Naive B cell (primary cell): ENCODE results near the gene ITSN2. TPM values are rescaled to one million over a fixed set of nuclear protein-coding genes. Genes with fewer than 3 reads are reported as not detected.

Experiments
- ATAC-seq, 2 donors: fragments of 150-1000 bp; cut with Tn5 transposase; 2 replicates each; pipeline ENCODE4 v1.10.0; 2021; ENCODE audit warnings: low read depth in 2 of 2, mild to moderate bottlenecking in 2 of 2, moderate library complexity in 2 of 2
- DNase-seq: peaks from one replicate; pipeline ENCODE4 v3.0.0; 2022
- H3K27ac Mint-ChIP-seq, 6 donors: one replicate each; pipeline ENCODE4 v1.8.0; 2020 to 2022; ENCODE audit warnings: mild to moderate bottlenecking in 6 of 6, mixed read lengths in 6 of 6, moderate library complexity in 5 of 6, inconsistent platforms in 2 of 6
- H3K27me3 Mint-ChIP-seq, 3 donors: one replicate each; pipeline ENCODE4 v1.8.0; 2021 to 2022; ENCODE audit warnings: mixed read lengths in 3 of 3, mild to moderate bottlenecking in 1 of 3
- H3K36me3 Mint-ChIP-seq, 2 donors: one replicate each; pipeline ENCODE4 v1.8.0; 2020 to 2022; ENCODE audit warnings: mixed read lengths in 2 of 2, inconsistent platforms in 1 of 2, mild to moderate bottlenecking in 1 of 2
- H3K4me1 Mint-ChIP-seq, 3 donors: one replicate each; pipeline ENCODE4 v1.8.0; 2020 to 2022; ENCODE audit warnings: mixed read lengths in 3 of 3, inconsistent platforms in 1 of 3, mild to moderate bottlenecking in 1 of 3, moderate library complexity in 1 of 3
- H3K4me3 Mint-ChIP-seq, 8 donors: one replicate each; pipeline ENCODE4 v1.8.0; 2020 to 2022; ENCODE audit warnings: mild to moderate bottlenecking in 8 of 8, mixed read lengths in 8 of 8, moderate library complexity in 8 of 8, inconsistent platforms in 2 of 8
- H3K9me3 Mint-ChIP-seq, 7 donors: one replicate each; pipeline ENCODE4 v1.8.0; 2020 to 2022; ENCODE audit warnings: mixed read lengths in 7 of 7, mild to moderate bottlenecking in 5 of 7, inconsistent platforms in 2 of 7, moderate library complexity in 1 of 7
- polyA plus RNA-seq, 6 donors: library from polyadenylated mRNA; unstranded; fragments of 300-500 nt; fragmentation: Illumina TruSeq; gene quantifications; one replicate each; pipeline ENCODE4 v1.2.3, GENCODE V29; 2021; ENCODE audit warnings: low read depth in 6 of 6

Gene ITSN2
- polyA plus RNA-seq, 6 donors from 2014 or later, result 57.8 to 163 (median 113) TPM

DNA sequence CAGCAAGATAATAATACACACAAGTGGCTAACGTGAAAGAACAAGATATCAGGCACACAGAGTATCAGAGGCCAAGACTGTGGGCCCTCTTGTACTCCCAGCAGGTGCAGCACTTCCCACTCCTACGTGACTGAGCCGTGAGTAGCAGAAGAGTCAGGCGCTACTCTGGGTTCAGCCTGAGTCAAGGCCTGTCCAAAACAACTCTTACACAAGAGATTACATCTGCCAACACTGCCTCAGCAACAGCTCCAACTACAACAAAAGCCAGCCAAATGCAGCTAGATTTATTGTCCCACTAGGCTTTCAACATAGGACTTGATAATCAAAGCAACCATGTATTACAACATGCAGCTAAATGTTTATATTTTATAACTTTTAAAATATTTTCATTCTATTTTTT lies 56.2 kb downstream of the ITSN2 start:
- Mint-ChIP-seq H3K4me3 (no peak overlapping the region), H3K9me3 (no peaks in the 10 kb centered on the region), H3K36me3 (peaks cover 26 to 27% of the 10 kb centered on the region in 2 donors), H3K27ac (no peak overlapping the region), H3K4me1 (peaks cover 0 to 5% (median 0%) of the 10 kb centered on the region in 3 donors), H3K27me3 (no peaks in the 10 kb centered on the region)
- no peak for ATAC-seq
- no peak for DNase-seq

DNA sequence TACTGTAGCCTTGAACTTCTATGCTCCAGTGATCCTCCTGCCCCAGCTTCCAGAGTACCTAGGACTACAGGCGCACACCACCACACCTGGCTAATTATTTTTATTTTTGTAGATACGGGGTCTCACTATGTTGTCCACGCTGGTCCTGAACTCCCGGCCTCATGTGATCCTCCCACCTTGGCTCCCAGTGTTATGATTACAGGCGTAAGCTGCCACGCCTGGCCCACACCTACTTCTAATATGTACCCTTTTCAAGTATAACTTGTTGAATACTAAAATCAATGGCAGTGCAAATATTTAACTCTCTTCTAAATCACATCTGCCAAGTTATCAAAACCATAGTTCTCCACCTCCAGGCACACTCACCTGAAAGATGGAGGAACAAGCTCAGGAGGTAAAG lies 58.7 kb downstream of the ITSN2 start:
- no peaks in the 10 kb centered on the region for H3K27me3 Mint-ChIP-seq
- H3K4me3 Mint-ChIP-seq, result no peak overlapping the region
- ATAC-seq, result no peak
- peaks cover 24 to 37% of the 10 kb centered on the region in 2 donors for H3K36me3 Mint-ChIP-seq
- H3K4me1 Mint-ChIP-seq, result peaks cover 0 to 5% (median 3%) of the 10 kb centered on the region in 3 donors
- no peaks in the 10 kb centered on the region for H3K9me3 Mint-ChIP-seq
- DNase-seq, result no peak
- H3K27ac Mint-ChIP-seq, result peak overlapping the region in 1 of 6 donors; percentile 18

DNA sequence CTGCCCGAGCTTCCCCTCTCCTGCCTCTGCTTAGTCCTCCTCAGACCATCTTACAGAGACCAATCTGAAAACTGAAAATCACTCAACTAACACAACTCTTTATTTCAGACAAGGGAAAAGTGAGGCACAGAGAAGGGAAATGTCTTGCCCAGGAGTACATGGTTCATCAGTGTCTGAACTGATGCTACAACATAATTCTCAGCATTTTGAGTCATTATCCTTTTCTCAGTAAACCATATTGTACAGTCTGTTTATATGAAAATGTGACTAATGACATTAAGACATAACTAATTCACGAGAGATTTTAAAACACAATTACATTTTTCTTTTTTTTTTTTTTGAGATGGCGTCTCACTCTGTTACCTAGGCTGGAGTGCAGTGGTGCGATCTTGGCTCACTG lies 62.7 kb downstream of the ITSN2 start:
- DNase-seq (no peak), ATAC-seq (no peak)
- Mint-ChIP-seq H3K36me3 (peaks cover 24 to 37% of the 10 kb centered on the region in 2 donors), H3K4me3 (no peak overlapping the region), H3K4me1 (peaks cover 0 to 5% (median 3%) of the 10 kb centered on the region in 3 donors), H3K9me3 (no peaks in the 10 kb centered on the region), H3K27me3 (no peaks in the 10 kb centered on the region), H3K27ac (peak overlapping the region in 1 of 6 donors; percentile 20)

DNA sequence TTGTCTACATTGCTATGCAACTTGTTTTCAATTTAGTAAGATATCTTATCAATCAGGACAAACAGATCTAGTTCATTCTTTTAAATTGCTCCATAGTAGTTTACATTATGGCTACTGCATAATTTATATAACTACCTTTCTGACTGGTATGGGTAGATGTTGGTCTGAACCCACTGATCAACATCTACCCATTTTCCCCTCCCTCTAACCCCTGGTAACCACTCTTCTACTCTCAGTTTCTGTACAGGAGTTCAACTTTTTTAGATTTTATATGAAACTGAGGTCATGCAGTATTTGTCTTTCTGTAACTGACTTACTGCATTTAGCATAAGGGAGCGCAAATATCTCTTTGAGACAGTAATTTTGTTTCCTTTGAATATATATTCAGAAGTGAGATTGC lies 73.2 kb downstream of the ITSN2 start:
- Mint-ChIP-seq H3K36me3 (peaks cover 0 to 16% of the 10 kb centered on the region in 2 donors), H3K4me1 (peaks cover 0 to 6% (median 0%) of the 10 kb centered on the region in 3 donors), H3K27me3 (no peaks in the 10 kb centered on the region), H3K4me3 (no peak overlapping the region), H3K27ac (peak overlapping the region in 1 of 6 donors; percentile 69), H3K9me3 (no peaks in the 10 kb centered on the region)
- DNase-seq, result no peak
- ATAC-seq, result no peak

DNA sequence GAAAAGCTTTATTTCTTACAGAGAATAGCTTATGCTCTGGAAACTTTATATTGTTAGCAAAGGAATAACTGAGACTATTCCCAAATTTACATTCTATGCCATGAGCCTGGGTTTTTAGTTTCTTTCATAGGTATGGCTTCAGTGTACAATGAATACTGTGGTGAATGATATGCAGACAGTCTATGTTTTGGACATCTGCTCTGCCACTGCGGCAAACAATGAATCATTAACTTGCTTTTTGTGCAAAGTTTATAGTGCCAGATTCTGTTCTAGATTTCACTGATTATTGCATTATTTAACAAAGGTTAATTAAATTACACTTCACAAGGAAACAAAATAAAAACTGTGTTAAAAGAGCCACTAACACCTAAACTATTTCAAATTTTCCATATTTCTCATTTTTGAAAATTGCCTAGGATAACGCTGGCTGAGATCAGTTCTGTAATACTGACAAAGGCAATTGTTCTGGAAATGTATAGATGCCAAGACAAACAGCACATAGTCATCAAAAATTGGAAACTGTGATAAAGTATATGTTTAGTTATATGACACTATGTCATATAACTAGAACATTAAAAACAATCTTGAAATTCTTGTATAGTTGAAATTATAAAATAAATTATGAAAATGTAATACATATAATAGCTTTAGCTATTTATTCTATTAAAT lies 74.7 kb downstream of the ITSN2 start:
- no peak overlapping the region for H3K27ac Mint-ChIP-seq
- DNase-seq (no peak), ATAC-seq (no peak)
- H3K27me3 Mint-ChIP-seq, result no peaks in the 10 kb centered on the region
- H3K36me3 Mint-ChIP-seq, result peaks cover 0 to 16% of the 10 kb centered on the region in 2 donors
- H3K4me3 Mint-ChIP-seq, result no peak overlapping the region
- no peaks in the 10 kb centered on the region for H3K9me3 Mint-ChIP-seq
- peaks cover 0 to 6% (median 0%) of the 10 kb centered on the region in 3 donors for H3K4me1 Mint-ChIP-seq

DNA sequence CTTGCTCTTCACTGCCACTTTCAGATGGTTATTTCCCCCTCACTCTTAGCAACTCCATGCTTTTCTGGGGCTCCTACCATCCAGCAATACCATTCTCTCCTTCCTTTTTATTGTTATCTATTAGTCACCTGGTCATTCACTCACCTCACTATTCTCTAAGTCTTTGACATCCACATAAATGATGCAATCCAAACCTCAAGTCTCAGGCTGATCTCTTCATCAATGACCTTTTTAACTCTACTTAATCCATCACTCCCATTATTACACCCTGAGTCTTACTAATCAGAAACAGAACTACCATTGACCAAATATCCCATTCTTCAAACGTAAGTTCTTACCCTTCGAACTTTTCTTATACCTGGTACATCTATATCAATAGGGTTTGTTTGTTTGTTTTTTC lies 79.7 kb downstream of the ITSN2 start:
- H3K9me3 Mint-ChIP-seq, result no peaks in the 10 kb centered on the region
- no peak overlapping the region for H3K27ac Mint-ChIP-seq
- ATAC-seq (no peak), DNase-seq (no peak)
- H3K36me3 Mint-ChIP-seq, result peaks cover 0 to 12% of the 10 kb centered on the region in 2 donors
- no peaks in the 10 kb centered on the region for H3K27me3 Mint-ChIP-seq
- H3K4me1 Mint-ChIP-seq, result peaks cover 3 to 7% (median 6%) of the 10 kb centered on the region in 3 donors
- H3K4me3 Mint-ChIP-seq, result no peak overlapping the region

DNA sequence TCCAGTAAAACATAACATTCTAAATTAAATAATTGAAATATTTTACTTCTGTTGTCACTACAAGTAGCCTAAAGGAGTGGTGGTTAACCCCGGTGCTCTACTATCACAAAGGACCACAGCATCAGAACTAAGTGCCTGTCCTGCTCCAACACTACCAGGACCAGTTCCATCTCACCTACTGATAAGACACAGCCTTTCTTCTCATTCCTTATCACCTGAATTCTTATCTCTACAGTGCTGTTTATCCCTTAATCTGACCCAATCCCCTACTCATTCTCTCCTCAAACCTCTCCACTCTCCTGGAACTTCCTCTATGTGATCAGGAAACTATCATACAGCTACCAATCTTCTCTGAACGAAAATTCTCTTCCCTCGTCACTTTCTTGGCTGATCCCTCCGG lies 80.2 kb downstream of the ITSN2 start:
- Mint-ChIP-seq H3K27ac (no peak overlapping the region), H3K4me1 (peaks cover 3 to 7% (median 6%) of the 10 kb centered on the region in 3 donors), H3K27me3 (no peaks in the 10 kb centered on the region), H3K4me3 (no peak overlapping the region), H3K36me3 (peaks cover 0 to 8% of the 10 kb centered on the region in 2 donors), H3K9me3 (no peaks in the 10 kb centered on the region)
- no peak for ATAC-seq
- no peak for DNase-seq

DNA sequence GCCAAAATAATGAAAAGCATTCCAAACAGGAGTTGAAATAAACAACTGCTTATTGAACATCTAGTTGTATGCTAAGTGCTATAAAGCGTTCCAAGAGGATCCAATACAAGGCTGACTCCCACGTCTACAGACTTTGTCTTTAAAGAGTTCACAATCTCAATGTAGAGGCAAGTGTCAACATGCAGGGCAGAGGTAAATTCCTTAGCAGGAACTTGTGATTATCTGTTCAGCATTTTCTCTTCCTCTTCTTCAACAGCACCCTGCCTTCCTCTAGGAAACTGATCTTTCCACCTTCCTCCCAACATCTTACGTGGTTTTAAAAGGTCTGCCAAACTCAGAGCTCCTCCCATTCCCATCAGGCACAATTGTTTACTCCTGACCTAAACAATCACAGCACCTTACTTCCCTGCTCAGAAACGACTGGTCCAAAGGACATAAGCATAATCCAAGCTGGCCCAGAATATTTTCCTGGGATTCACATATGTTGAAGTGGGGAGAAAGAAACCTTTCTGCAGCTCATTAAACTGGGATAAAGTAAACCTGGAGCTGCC lies 83.9 kb downstream of the ITSN2 start:
- Mint-ChIP-seq H3K9me3 (no peaks in the 10 kb centered on the region), H3K27ac (peak overlapping the region in 5 of 6 donors; percentile 5 to 66 (median 26)), H3K4me1 (peaks cover 3 to 7% (median 6%) of the 10 kb centered on the region in 3 donors), H3K36me3 (peaks cover 11 to 14% of the 10 kb centered on the region in 2 donors), H3K27me3 (no peaks in the 10 kb centered on the region), H3K4me3 (no peak overlapping the region)
- no peak for DNase-seq
- no peak for ATAC-seq

DNA sequence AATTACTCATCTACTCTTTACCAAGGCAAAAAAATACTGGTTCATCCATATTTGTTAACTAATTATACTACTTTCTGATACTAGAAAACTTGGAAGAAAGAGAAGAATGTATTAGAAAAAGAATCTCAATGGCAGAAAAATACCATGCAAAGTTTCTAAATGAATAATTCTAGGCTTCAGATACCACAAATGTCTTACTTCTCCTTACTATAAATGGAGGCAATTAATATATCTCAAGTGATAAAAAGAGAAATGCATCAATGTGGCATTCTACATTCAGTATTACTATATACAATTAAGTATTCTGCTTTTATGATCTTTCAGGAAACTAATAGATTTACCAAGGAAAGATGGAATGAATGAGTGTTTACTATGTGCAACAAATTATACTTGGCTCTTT lies 85.5 kb downstream of the ITSN2 start:
- peaks cover 23 to 24% of the 10 kb centered on the region in 2 donors for H3K36me3 Mint-ChIP-seq
- H3K9me3 Mint-ChIP-seq, result no peaks in the 10 kb centered on the region
- DNase-seq (no peak), ATAC-seq (no peak)
- H3K4me1 Mint-ChIP-seq, result peaks cover 3 to 7% (median 6%) of the 10 kb centered on the region in 3 donors
- H3K4me3 Mint-ChIP-seq, result no peak overlapping the region
- no peaks in the 10 kb centered on the region for H3K27me3 Mint-ChIP-seq
- peak overlapping the region in 2 of 6 donors; percentile 36 to 39 for H3K27ac Mint-ChIP-seq

DNA sequence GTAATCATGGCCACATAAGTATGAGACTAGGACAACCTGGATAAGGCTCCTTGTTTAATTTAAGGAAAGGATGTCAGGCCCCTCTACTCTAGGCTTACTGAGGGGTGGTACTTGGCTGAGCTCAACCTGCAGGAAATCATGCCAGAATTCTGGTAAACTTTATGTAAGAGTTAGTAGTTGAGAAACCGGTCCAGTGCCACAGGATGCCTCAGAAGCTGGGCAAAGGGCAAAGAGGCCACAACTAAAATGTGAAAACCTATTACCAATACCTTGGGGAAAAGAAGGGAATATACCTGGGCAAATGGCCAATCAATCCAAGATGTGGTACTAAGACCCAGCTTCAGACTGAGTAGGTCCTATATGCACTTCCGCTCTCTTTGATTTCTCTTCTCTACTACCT lies 86.7 kb downstream of the ITSN2 start:
- Mint-ChIP-seq H3K27me3 (no peaks in the 10 kb centered on the region), H3K4me1 (peaks cover 6 to 8% (median 7%) of the 10 kb centered on the region in 3 donors), H3K9me3 (no peaks in the 10 kb centered on the region), H3K27ac (no peak overlapping the region), H3K36me3 (peaks cover 34 to 35% of the 10 kb centered on the region in 2 donors), H3K4me3 (no peak overlapping the region)
- DNase-seq (no peak), ATAC-seq (no peak)

DNA sequence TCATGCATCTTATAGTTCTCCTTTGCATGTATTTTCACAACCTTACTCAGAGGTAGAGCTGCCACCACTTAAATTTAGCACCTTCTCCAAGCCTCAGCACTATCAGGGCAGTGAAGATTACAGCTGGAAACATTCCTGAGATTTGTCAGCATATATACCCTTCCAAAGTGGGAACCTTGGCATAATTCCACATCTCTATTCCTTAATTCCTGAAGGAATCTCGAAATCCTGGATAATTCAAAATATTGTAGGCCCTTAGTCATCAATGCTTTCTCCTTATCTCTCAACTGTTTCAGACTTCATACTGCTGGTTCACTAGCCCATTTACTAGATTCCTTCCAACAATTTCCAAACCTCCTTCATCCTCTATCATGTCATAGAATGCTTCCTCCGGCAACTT lies 87.4 kb downstream of the ITSN2 start:
- no peak overlapping the region for H3K4me3 Mint-ChIP-seq
- peak overlapping the region in 2 of 6 donors; percentile 55 to 59 for H3K27ac Mint-ChIP-seq
- H3K4me1 Mint-ChIP-seq, result peaks cover 4 to 8% (median 7%) of the 10 kb centered on the region in 3 donors
- H3K36me3 Mint-ChIP-seq, result peaks cover 36 to 37% of the 10 kb centered on the region in 2 donors
- no peaks in the 10 kb centered on the region for H3K27me3 Mint-ChIP-seq
- H3K9me3 Mint-ChIP-seq, result no peaks in the 10 kb centered on the region
- DNase-seq, result no peak
- ATAC-seq, result no peak

DNA sequence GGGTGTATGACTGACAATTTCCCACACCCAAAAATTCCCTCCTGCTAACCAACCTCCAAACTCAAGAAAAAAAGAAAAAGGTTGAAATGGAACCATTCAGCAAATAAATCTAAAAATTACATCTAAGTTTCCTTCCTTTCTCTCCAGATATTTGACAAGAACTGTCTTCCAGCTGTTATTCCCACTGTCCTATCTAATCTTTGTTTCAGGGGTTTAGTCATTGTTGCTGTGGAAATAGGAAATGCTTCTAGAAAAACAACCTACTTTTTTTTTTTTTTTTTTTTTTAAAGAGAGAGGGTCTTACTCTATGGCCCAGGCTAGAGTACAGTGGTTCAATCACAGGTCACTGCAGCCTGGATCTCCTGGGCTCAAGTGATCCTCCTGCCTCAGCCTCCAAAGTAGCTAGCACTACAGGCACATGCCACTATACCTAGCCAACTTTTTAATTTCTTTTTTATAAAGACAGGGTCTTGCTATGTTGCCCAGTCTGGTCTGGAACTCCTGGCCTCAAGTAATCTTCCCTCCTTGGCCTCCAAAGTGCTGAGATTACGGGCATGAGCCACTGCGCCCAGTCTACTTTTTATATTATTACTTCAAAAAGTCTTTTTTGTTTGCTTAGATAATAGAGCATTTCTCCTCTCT lies 88.1 kb downstream of the ITSN2 start:
- ATAC-seq (no peak), DNase-seq (no peak)
- Mint-ChIP-seq H3K27me3 (no peaks in the 10 kb centered on the region), H3K27ac (peak overlapping the region in 1 of 6 donors; percentile 65), H3K4me3 (no peak overlapping the region), H3K4me1 (peaks cover 4 to 8% (median 7%) of the 10 kb centered on the region in 3 donors), H3K36me3 (peaks cover 36 to 37% of the 10 kb centered on the region in 2 donors), H3K9me3 (no peaks in the 10 kb centered on the region)

DNA sequence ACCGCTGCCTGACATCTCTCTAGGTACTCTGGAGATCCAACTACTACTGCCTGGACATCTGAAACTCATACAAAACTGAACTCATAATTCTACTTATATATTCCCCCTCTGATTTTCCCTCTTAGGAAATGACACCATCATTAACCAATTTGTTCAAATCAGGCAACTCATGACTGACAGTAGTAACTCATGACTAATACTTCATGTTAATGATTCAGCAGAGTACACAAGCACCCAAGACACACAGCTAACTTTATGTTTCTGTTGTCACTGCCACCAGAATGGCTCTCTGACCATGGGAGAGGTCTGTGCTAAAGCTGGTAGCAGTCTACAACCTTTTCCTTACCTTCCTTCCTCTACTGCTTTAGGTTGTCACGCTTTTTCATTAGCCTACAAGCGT lies 91.1 kb downstream of the ITSN2 start:
- Mint-ChIP-seq H3K4me3 (peak overlapping the region in 1 of 8 donors; percentile 14), H3K27me3 (no peaks in the 10 kb centered on the region), H3K27ac (peak overlapping the region; percentile 1 to 79 (median 28)), H3K9me3 (no peaks in the 10 kb centered on the region), H3K4me1 (peaks cover 0 to 5% (median 0%) of the 10 kb centered on the region in 3 donors), H3K36me3 (peaks cover 43 to 50% of the 10 kb centered on the region in 2 donors)
- no peak for ATAC-seq
- DNase-seq, result no peak

DNA sequence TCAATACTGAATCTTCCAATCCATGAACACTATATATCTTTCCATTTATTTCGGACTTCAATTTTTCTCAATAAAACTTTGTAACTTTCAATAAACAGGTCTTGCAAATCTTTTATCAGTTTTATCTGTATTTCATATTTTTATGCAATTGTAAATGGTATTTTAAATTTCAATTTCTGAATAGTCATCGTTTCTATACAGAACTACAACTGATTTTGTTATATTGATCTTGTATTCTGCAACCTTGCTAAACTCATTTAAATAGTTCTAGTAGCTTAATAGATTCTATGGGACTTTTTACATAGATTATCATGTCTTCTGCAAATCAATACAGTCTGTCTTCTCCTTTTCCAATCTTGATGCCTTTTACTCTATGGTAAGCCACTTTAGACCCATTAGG lies 95.1 kb downstream of the ITSN2 start:
- Mint-ChIP-seq H3K9me3 (no peaks in the 10 kb centered on the region), H3K36me3 (peaks cover 26 to 28% of the 10 kb centered on the region in 2 donors), H3K4me3 (no peak overlapping the region), H3K27me3 (no peaks in the 10 kb centered on the region), H3K4me1 (peaks cover 0 to 13% (median 7%) of the 10 kb centered on the region in 3 donors), H3K27ac (peak overlapping the region in 3 of 6 donors; percentile 5 to 44 (median 41))
- ATAC-seq (no peak), DNase-seq (no peak)
